ENCODE results near the gene SRRM2.

The SRRM2 gene

DNA sequence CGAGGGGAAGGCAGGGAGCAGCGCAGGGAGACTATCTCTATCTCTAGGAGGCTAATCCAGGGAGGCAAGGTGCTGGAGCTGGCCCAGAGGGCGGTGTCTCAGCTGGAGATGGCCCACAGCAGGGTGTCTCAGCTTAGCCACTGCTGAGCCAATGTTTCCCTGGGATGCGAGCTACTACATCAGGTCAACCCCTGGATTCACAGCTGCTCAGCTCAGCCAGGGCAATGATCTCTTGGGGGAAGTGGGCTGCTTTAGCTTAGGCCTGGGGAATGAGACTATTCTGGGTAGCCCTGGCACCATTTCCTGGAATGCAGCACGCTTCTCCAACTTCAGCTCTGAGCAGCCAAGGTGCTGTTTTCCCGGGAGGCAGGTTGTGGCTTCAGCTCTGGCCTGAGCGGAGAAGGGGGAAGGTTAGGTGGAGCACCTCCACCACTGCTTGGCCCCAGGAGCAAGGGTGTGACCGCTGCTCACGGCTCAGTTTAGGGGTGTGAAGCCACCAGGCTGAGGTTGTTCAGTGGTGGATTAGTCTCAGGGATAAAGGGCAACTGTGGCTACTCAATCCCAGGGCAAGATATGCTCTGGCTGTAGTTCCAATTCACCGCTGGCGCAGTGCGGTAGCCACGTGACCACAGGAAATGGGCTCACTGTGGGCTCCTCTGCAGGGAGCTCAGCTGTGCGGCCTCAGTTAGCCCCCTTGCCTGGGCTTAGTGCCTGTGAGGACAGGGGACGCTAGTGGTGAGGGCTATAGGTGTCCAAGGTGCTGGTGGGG, 59.4 kb downstream of the SRRM2 start:
- TF ChIP-seq, protein P1, sequence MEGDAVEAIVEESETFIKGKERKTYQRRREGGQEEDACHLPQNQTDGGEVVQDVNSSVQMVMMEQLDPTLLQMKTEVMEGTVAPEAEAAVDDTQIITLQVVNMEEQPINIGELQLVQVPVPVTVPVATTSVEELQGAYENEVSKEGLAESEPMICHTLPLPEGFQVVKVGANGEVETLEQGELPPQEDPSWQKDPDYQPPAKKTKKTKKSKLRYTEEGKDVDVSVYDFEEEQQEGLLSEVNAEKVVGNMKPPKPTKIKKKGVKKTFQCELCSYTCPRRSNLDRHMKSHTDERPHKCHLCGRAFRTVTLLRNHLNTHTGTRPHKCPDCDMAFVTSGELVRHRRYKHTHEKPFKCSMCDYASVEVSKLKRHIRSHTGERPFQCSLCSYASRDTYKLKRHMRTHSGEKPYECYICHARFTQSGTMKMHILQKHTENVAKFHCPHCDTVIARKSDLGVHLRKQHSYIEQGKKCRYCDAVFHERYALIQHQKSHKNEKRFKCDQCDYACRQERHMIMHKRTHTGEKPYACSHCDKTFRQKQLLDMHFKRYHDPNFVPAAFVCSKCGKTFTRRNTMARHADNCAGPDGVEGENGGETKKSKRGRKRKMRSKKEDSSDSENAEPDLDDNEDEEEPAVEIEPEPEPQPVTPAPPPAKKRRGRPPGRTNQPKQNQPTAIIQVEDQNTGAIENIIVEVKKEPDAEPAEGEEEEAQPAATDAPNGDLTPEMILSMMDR (IDR thresholded peaks at IDR 0.05; ENCODE audit: insufficient read depth, low read depth, low read length, missing control alignments) = no peak
- no peak for DNase-seq (ENCODE audit: low read depth)
- H3K4me3 ChIP-seq (ENCODE audit: low read length) = no peak overlapping the region

DNA sequence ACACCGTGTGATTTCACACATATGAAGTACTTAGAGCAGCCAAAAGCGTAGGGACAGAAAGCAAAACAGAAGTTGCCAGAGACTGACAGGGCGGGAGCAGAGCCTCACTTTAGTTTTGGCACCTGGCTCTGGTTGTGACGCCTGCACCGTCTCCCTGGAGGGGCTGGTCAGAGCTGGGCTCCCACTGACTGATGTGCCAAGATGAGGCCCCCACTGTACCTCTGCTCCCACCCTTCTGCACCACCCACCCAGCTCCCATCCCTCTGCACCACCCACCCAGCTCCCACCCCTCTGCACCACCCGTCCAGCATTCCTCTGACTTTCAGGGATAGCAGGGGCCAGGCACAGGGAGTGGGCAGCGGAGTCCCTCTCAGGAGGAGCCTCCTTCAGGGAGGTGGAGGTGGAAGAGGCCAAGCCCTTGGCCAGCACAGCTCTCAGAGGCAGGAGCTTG, 61.4 kb downstream of the SRRM2 start:
- DNase-seq (ENCODE audit: low read depth) = no peak
- no peak overlapping the region for H3K4me3 ChIP-seq (ENCODE audit: low read length)
- TF ChIP-seq, protein P1 (IDR thresholded peaks at IDR 0.05; ENCODE audit: insufficient read depth, low read depth, low read length, missing control alignments) = no peak

DNA sequence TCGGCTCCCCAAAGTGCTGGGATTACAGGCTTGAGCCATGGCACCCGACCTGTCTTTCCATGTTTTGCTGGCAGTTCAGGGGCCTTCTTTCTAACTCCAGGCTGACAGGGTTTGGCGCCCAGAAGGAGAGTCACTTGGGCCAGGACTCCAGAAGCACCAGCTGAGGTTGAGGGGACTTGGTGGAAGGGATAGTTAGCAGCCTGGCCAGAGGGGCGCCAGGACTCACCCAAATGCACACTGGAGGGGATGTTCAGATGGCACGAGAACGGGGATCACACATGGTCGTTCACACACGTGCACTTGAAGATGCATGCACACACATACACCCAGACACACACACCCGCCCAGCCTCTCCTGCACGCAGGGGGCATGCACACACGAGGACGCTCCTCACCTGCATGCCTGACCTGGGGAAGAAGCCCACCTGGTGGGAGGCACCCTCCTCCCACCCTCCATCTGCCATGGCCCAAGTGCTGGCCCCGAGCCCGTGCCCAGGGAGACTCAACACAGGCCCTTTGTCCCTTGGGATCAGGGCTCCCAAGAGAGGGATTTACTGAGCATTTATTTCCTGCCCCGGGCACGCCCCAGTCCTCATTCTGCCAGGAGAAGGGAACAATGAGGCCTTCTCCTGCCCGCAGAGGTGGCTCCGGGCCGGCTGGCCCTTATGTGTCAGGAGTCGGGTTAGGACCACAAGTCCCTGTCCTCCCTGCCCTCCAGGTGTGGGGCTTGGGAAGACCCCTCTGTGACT, 62.3 kb downstream of the SRRM2 start:
- DNase-seq (ENCODE audit: low read depth) = no peak
- TF ChIP-seq, protein P1 (IDR thresholded peaks at IDR 0.05; ENCODE audit: insufficient read depth, low read depth, low read length, missing control alignments) = no peak
- H3K4me3 ChIP-seq (ENCODE audit: low read length) = no peak overlapping the region

DNA sequence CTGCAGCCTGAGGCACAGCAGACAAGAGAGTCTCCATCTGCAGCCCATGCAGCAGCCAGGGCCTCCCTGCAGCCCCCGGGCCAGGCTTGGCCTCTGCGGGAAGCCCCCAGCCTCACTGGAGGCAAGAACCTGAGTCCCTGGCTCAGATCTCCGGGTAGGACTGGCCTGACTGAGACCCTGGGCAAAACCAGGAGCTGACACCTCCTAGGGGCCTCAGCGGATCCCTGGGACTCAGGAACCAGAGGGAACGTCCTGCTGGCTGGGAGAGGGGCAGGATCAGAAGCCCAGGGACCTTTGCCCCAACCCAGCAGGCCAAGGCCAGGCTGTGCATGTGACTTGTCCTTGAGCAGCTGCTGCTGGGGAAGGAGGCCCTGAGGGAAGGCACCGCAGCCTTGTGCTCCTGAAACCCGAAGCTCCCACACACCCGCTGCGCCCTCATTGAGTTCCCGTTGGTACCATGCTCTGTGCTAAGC, 62.9 kb downstream of the SRRM2 start:
- TF ChIP-seq, protein P1 (IDR thresholded peaks at IDR 0.05; ENCODE audit: insufficient read depth, low read depth, low read length, missing control alignments) = no peak
- no peak for DNase-seq (ENCODE audit: low read depth)

DNA sequence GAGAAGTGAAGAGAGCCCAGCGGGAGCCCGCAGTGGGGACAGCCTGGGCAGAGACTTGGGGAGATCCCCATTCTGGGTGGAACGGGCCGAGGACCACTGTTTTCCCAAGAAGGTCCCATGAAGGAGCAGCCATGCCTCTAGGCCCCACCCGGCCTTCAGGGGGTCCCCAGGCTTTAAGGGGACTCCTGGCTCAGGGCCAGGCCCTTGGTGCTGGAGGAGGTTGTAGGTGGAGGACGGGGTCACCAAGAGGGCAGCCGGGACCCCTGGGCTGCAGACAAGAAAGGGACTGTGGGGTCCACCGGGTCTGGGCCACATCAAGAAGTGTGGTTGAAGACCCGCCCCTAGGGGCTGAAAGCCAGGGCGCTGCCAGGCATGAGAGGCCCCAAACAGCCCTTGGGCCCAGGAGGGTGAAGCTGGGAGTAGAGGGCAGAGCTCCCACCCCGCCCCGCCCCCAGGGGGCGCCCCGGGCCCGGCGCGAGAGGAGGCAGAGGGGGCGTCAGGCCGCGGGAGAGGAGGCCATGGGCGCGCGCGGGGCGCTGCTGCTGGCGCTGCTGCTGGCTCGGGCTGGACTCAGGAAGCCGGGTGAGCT, 64.4 kb downstream of the SRRM2 start, which contains the start of gene PRSS21:
PRSS21 (plus strand) TSS at position 487 of the 589 bp plus-strand sequence; CDS start at position 519, 32 bp downstream.
- TF ChIP-seq, protein P1 (IDR thresholded peaks at IDR 0.05; ENCODE audit: insufficient read depth, low read depth, low read length, missing control alignments) = no peak
- H3K4me3 ChIP-seq (ENCODE audit: low read length) = no peak within 1 kb of the TSS
- DNase-seq (ENCODE audit: low read depth) = no peak

More for the DNA sequence above, 62.9 kb downstream of the SRRM2 start:
- no peak overlapping the region for H3K4me3 ChIP-seq (ENCODE audit: low read length)

DNA sequence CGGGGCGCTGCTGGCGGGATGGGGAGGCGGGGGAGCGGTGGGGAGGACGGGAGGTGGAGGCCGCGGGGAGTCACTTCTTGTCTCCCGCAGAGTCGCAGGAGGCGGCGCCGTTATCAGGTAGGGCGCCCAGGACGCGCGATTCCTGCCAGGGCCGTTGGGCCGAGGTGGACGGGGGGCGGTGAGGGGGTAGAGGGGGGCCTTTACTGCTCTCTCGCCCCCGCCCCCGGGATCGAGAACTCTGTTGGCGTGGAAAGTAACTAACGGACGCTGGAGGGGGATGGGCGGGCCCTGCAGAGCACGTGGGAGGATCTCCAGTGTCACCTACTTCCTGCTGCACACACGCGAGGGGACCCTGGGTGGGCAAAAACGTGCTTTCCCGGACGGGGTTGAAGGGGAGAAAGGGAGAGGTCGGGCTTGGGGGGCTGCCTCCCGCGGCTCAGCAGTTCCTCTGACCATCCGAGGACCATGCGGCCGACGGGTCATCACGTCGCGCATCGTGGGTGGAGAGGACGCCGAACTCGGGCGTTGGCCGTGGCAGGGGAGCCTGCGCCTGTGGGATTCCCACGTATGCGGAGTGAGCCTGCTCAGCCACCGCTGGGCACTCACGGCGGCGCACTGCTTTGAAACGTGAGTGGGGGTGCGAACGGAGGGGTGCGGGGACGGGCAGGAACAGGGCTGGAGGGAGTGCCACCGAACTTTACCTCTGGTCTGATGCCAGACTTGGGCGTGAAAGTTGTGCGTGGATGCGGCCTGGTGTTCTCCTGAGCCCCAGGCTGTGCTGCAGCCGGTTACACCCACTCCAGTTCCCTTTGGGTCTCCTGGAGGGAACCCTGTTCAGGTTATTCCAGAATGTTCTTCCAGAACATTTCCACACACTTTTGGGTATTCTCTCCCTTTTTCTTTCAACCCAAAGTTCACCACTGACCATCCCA, 65.2 kb downstream of the SRRM2 start:
- H3K4me3 ChIP-seq (ENCODE audit: low read length) = no peak overlapping the region
- DNase-seq (ENCODE audit: low read depth) = no peak
- TF ChIP-seq, protein P1 (IDR thresholded peaks at IDR 0.05; ENCODE audit: insufficient read depth, low read depth, low read length, missing control alignments) = no peak

All from epithelial cell of esophagus (primary cell).